AG10803 (cell line): ENCODE data around the gene ZNF521.

Source experiments
- DNase-seq: peaks from one replicate; pipeline ENCODE4 v3.0.0; 2010; ENCODE audit warnings: low read depth
- H3K4me3 ChIP-seq: 2 replicates; pipeline ENCODE4 v1.5.1; 2011; ENCODE audit warnings: mild to moderate bottlenecking, low read length, control low read depth
- CTCF ChIP-seq: conservative IDR thresholded peaks from 2 replicates; pipeline ENCODE4 v1.5.1; 2011; ENCODE audit warnings: mild to moderate bottlenecking, low read length, control low read depth, inconsistent platforms

The ZNF521 gene

GRCh38 chr18:25186871-25187270 lies 165.1 kb downstream of the ZNF521 start:
- H3K4me3 ChIP-seq = no peak overlapping the region

GRCh38 chr18:25181993-25182392 lies 170.0 kb downstream of the ZNF521 start:
- no peak overlapping the region for H3K4me3 ChIP-seq
- TF ChIP-seq CTCF = no peak
- no peak for DNase-seq

More at GRCh38 chr18:25186871-25187270, 165.1 kb downstream of the ZNF521 start:
- no peak for DNase-seq
- no peak for TF ChIP-seq CTCF

GRCh38 chr18:25181581-25181980 lies 170.4 kb downstream of the ZNF521 start:
- no peak overlapping the region for H3K4me3 ChIP-seq
- TF ChIP-seq CTCF = no peak
- no peak for DNase-seq

GRCh38 chr18:25180973-25181548 lies 170.9 kb downstream of the ZNF521 start:
- no peak for TF ChIP-seq CTCF
- no peak for DNase-seq
- no peak overlapping the region for H3K4me3 ChIP-seq

GRCh38 chr18:25177631-25178030 lies 174.3 kb downstream of the ZNF521 start:
- no peak for DNase-seq
- TF ChIP-seq CTCF = no peak
- H3K4me3 ChIP-seq = no peak overlapping the region

GRCh38 chr18:25176518-25177042 lies 175.4 kb downstream of the ZNF521 start:
- no peak for TF ChIP-seq CTCF
- no peak for DNase-seq
- H3K4me3 ChIP-seq = no peak overlapping the region
